Astrocyte (in vitro differentiated cells and primary cell): ENCODE results near the gene STK39.

Source experiments
- CTCF ChIP-seq: IDR thresholded peaks from 2 replicates; pipeline ENCODE4 v1.5.1; 2011; ENCODE audit warnings: low read depth, mild to moderate bottlenecking, inconsistent platforms, low read length, moderate library complexity; ENCODE audit not compliant: insufficient read depth
- EZH2 ChIP-seq: IDR thresholded peaks from 2 replicates; pipeline ENCODE4 v1.6.1; 2012; ENCODE audit warnings: mild to moderate bottlenecking, low read length, inconsistent platforms; ENCODE audit not compliant: insufficient read depth

- TF ChIP-seq CTCF (no peak), EZH2 (no peak)
Observed at GRCh38 chr2:168178520-168179324, 68.7 kb downstream of the STK39 start.
